MM.1S (cell line): ENCODE data around the gene WASF1.

ENCODE experiments used
- DNase-seq: peaks from one replicate; pipeline ENCODE4 v3.0.0-alpha.2; 2015
- H2AFZ ChIP-seq: fragments of 300-600 bp; sonication (generic); 2 replicates; pipeline ENCODE4 v1.6.0; 2016; ENCODE audit warnings: antibody characterized with exemption, low read length
- H3F3A ChIP-seq: fragments of 300-600 bp; sonication (generic); 2 replicates; pipeline ENCODE4 v1.6.1; 2016; ENCODE audit warnings: mild to moderate bottlenecking, antibody characterized with exemption, low read length, moderate library complexity, mixed read lengths; ENCODE audit not compliant: insufficient read depth
- H3K27ac ChIP-seq: fragments of 300-600 bp; sonication (generic); 2 replicates; pipeline ENCODE4 v1.5.1; 2016; ENCODE audit warnings: mild to moderate bottlenecking, low read length
- H3K27me3 ChIP-seq: fragments of 300-600 bp; sonication (generic); replicated peaks from 2 replicates; pipeline ENCODE4 v1.6.0; 2016; ENCODE audit warnings: low read length; ENCODE audit not compliant: insufficient read depth
- H3K36me3 ChIP-seq: fragments of 300-600 bp; sonication (generic); replicated peaks from 2 replicates; pipeline ENCODE4 v1.6.1; 2016; ENCODE audit warnings: mild to moderate bottlenecking, low read length, mixed read lengths; ENCODE audit not compliant: insufficient read depth
- H3K4me1 ChIP-seq: fragments of 300-600 bp; sonication (generic); 2 replicates; pipeline ENCODE4 v1.6.1; 2016; ENCODE audit warnings: low read length, mixed read lengths
- H3K4me2 ChIP-seq: fragments of 300-600 bp; sonication (generic); 2 replicates; pipeline ENCODE4 v1.6.0; 2016; ENCODE audit warnings: low read depth, low read length
- H3K4me3 ChIP-seq: fragments of 300-600 bp; sonication (generic); 2 replicates; pipeline ENCODE4 v1.5.1; 2016; ENCODE audit warnings: low read length, mixed read lengths
- H3K79me2 ChIP-seq: fragments of 300-600 bp; sonication (generic); 2 replicates; pipeline ENCODE4 v1.6.1; 2016; ENCODE audit warnings: mixed run types, low read length, mixed read lengths
- H3K9ac ChIP-seq: fragments of 300-600 bp; sonication (generic); 2 replicates; pipeline ENCODE4 v1.6.1; 2016; ENCODE audit warnings: low read length, mixed read lengths
- H3K9me2 ChIP-seq: fragments of 300-600 bp; sonication (generic); replicated peaks from 2 replicates; pipeline ENCODE4 v1.6.1; 2016; ENCODE audit warnings: mild to moderate bottlenecking, low read length, mixed read lengths; ENCODE audit not compliant: insufficient read depth
- H3K9me3 ChIP-seq: fragments of 300-600 bp; sonication (generic); replicated peaks from 2 replicates; pipeline ENCODE4 v1.6.1; 2016; ENCODE audit warnings: mild to moderate bottlenecking, low read length, mixed read lengths; ENCODE audit not compliant: insufficient read depth
- H4K20me1 ChIP-seq: fragments of 300-600 bp; sonication (generic); 2 replicates; pipeline ENCODE4 v1.6.1; 2016; ENCODE audit warnings: mild to moderate bottlenecking, low read length, moderate library complexity, mixed read lengths; ENCODE audit not compliant: insufficient read depth
- CTCF ChIP-seq: fragments of 300-600 bp; sonication (generic); IDR thresholded peaks from 2 replicates; pipeline ENCODE4 v1.5.1; 2016; ENCODE audit warnings: antibody characterized with exemption, low read length, mixed read lengths
- EZH2 ChIP-seq: fragments of 300-600 bp; sonication (generic); optimal IDR thresholded peaks from 2 replicates; pipeline ENCODE3; 2017; ENCODE audit warnings: low read depth, mild to moderate bottlenecking, antibody characterized with exemption, low read length, mixed read lengths
- EZH2phosphoT487 ChIP-seq: fragments of 300-600 bp; sonication (generic); IDR thresholded peaks from 2 replicates; pipeline ENCODE4 v1.6.1; 2018; ENCODE audit warnings: antibody characterized with exemption, low read length

Gene WASF1

GRCh38 chr6:110178626-110179405 lies 654 bp downstream of the WASF1 start:
- Histone ChIP-seq H4K20me1 (no peaks in the 10 kb centered on the region), H3K36me3 (no peaks in the 10 kb centered on the region), H3K9me3 (no peaks in the 10 kb centered on the region), H3K4me2 (peak overlapping the region; percentile 76), H2AFZ (peak overlapping the region; percentile 99), H3K9ac (peak overlapping the region; percentile 54; the same call in 1 of the 2 replicates), H3K4me1 (peaks cover 18% of the 10 kb centered on the region), H3K27me3 (no peaks in the 10 kb centered on the region), H3K79me2 (peaks cover 37% of the 10 kb centered on the region), H3K9me2 (no peaks in the 10 kb centered on the region), H3F3A (peaks cover 5% of the 10 kb centered on the region; the same call in 1 of the 2 replicates), H3K4me3 (peak overlapping the region; percentile 77), H3K27ac (no peak overlapping the region)
- TF ChIP-seq EZH2 (no peak), CTCF (peak; percentile 61), EZH2phosphoT487 (no peak)
- peak; percentile 46 for DNase-seq

GRCh38 chr6:110173506-110174132 lies 5.9 kb downstream of the WASF1 start:
- no peaks in the 10 kb centered on the region for H3K79me2 ChIP-seq

GRCh38 chr6:110170081-110170480 lies 9.4 kb downstream of the WASF1 start:
- no peaks in the 10 kb centered on the region for H3K79me2 ChIP-seq
- DNase-seq = no peak
- no peaks in the 10 kb centered on the region for H3K4me1 ChIP-seq
- no peak overlapping the region for H3K4me2 ChIP-seq
- H4K20me1 ChIP-seq = no peaks in the 10 kb centered on the region; the same call in 1 of the 2 replicates
- H3K9me3 ChIP-seq = no peaks in the 10 kb centered on the region
- H3K27ac ChIP-seq = no peak overlapping the region
- no peaks in the 10 kb centered on the region for H3K27me3 ChIP-seq
- H3K4me3 ChIP-seq = no peak overlapping the region
- no peak for TF ChIP-seq EZH2phosphoT487
- no peak for TF ChIP-seq CTCF
- no peak for TF ChIP-seq EZH2
- H3K36me3 ChIP-seq = no peaks in the 10 kb centered on the region
- no peaks in the 10 kb centered on the region for H3F3A ChIP-seq
- no peaks in the 10 kb centered on the region for H3K9me2 ChIP-seq
- no peak overlapping the region for H2AFZ ChIP-seq
- H3K9ac ChIP-seq = no peak overlapping the region

More at GRCh38 chr6:110173506-110174132, 5.9 kb downstream of the WASF1 start:
- Histone ChIP-seq H4K20me1 (no peaks in the 10 kb centered on the region; the same call in 1 of the 2 replicates), H3K27me3 (no peaks in the 10 kb centered on the region), H2AFZ (no peak overlapping the region), H3K9me3 (no peaks in the 10 kb centered on the region), H3K9ac (no peak overlapping the region), H3K4me1 (peaks cover 6% of the 10 kb centered on the region; the same call in 1 of the 2 replicates), H3K36me3 (no peaks in the 10 kb centered on the region), H3K4me3 (no peak overlapping the region), H3K4me2 (no peak overlapping the region), H3K27ac (no peak overlapping the region), H3F3A (peaks cover 3% of the 10 kb centered on the region; the same call in 1 of the 2 replicates), H3K9me2 (no peaks in the 10 kb centered on the region)
- DNase-seq = no peak
- TF ChIP-seq EZH2phosphoT487 (no peak), EZH2 (no peak), CTCF (no peak)
